Measurements from ENCODE around the gene MS4A10.
A peak's percentile ranks its signal among the peaks of the same experiment; 100 is the strongest.

Gene MS4A10

DNA sequence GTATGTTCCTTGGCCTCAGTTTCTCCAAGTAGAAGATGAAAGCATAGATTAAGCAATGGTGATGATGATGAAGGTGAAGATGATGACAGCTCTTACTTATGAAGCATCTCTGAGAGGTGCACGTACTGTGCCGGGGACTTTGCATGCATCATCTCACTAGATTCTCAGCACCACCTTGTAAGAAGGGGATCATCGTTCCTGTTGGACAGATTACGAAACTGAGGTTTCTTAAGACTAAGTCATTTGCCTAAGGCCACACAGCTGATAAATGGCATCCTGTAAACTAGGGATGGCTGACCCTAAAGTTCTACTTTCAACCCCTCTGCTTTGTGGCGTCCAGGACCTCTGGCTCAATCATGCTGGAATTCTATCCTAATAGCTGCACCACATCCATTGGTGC is 19.8 kb upstream of the MS4A10 start:
- TF ChIP-seq, protein P1, sequence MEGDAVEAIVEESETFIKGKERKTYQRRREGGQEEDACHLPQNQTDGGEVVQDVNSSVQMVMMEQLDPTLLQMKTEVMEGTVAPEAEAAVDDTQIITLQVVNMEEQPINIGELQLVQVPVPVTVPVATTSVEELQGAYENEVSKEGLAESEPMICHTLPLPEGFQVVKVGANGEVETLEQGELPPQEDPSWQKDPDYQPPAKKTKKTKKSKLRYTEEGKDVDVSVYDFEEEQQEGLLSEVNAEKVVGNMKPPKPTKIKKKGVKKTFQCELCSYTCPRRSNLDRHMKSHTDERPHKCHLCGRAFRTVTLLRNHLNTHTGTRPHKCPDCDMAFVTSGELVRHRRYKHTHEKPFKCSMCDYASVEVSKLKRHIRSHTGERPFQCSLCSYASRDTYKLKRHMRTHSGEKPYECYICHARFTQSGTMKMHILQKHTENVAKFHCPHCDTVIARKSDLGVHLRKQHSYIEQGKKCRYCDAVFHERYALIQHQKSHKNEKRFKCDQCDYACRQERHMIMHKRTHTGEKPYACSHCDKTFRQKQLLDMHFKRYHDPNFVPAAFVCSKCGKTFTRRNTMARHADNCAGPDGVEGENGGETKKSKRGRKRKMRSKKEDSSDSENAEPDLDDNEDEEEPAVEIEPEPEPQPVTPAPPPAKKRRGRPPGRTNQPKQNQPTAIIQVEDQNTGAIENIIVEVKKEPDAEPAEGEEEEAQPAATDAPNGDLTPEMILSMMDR (IDR thresholded peaks at IDR 0.05; ENCODE audit: control insufficient read depth, insufficient read depth, low read depth, low read length, missing control alignments) = no peak
- H3K4me3 ChIP-seq (ENCODE audit: control insufficient read depth, low read depth, low read length) = no peak overlapping the region
- DNase-seq (ENCODE audit: low read depth) = no peak

DNA sequence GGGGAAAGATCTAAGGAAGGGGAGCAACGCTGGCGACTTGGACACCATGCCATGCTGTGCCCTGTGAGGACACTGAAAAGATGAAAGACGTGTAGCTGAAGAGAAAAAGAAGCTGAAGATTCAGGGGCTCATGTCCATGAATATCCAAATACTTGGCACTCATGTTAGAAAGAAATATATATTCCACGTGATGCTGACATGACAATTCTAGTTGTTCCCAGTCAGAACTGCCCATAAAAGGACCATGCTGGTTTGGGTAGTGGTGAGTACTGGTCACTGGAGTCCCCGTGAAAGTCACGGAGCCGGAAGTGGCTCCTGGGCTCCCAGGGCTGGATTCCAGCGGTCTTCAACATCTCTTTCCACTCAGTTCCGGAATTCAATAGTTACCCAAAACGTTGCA is 18.6 kb upstream of the MS4A10 start:
- TF ChIP-seq, protein P1 (IDR thresholded peaks at IDR 0.05; ENCODE audit: control insufficient read depth, insufficient read depth, low read depth, low read length, missing control alignments) = no peak
- DNase-seq (ENCODE audit: low read depth) = no peak
- H3K4me3 ChIP-seq (ENCODE audit: control insufficient read depth, low read depth, low read length) = no peak overlapping the region

DNA sequence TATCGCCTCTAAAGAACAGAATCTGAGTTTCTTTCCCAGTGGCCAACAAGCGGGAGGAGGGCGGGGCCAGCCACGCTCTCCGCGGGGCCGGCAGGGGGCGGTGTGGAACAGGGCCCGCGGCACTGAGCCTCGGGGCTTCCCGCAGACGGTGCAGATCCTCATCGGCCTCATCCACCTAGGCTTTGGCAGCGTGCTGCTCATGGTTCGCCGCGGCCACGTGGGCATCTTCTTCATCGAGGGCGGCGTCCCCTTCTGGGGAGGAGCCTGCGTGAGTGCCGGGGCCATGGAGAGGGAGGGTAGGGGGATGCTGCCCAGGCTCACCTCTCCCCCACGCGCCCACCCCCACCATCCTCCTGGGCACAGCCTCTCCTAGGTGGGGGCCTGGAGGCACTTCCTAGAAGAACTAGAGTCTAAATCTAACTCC is 17.7 kb upstream of the MS4A10 start:
- H3K4me3 ChIP-seq (ENCODE audit: control insufficient read depth, low read depth, low read length) = no peak overlapping the region
- DNase-seq (ENCODE audit: low read depth) = no peak
- TF ChIP-seq, protein P1 (IDR thresholded peaks at IDR 0.05; ENCODE audit: control insufficient read depth, insufficient read depth, low read depth, low read length, missing control alignments) = peak; percentile 31

DNA sequence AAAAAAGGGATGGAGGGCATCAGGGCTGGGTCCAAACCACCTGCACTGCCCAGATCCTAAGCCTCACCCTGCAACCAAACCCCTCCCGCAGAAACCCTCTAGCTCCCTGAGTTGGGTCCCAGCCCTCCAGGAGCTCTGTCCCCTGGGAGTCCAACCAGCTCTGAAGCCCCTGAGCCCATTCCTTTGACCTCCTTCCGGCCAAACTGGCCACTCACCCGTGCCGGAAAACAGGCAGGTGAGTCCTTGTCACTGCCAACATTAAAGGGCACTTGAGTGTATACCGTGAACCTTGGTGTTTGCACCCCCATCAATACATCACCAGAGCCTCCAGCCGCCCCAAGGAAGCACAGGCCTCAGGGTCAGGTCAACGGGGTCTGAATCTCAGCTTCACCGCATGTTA is 16.9 kb upstream of the MS4A10 start:
- no peak overlapping the region for H3K4me3 ChIP-seq (ENCODE audit: control insufficient read depth, low read depth, low read length)
- TF ChIP-seq, protein P1 (IDR thresholded peaks at IDR 0.05; ENCODE audit: control insufficient read depth, insufficient read depth, low read depth, low read length, missing control alignments) = no peak
- DNase-seq (ENCODE audit: low read depth) = no peak

DNA sequence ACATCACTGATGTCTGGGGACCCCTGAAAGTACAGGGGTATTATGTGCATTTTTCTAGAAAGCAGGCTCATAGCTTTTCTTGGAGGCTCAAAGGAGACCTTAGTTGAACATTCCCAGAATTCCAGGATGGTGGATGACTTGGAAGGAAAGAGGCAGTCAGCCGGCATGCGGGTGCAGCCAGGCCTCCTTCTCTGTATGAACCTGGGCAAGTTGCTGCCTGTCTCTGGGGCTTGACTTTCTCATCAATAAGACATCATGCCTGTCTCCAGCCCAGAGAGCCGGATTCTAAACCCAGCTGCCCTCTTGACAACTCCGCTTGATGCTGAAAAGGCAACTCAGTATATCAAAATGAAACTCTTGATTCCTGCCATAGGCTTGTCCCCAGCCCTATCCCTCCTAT is 15.9 kb upstream of the MS4A10 start:
- H3K4me3 ChIP-seq (ENCODE audit: control insufficient read depth, low read depth, low read length) = no peak overlapping the region
- DNase-seq (ENCODE audit: low read depth) = no peak
- TF ChIP-seq, protein P1 (IDR thresholded peaks at IDR 0.05; ENCODE audit: control insufficient read depth, insufficient read depth, low read depth, low read length, missing control alignments) = no peak

DNA sequence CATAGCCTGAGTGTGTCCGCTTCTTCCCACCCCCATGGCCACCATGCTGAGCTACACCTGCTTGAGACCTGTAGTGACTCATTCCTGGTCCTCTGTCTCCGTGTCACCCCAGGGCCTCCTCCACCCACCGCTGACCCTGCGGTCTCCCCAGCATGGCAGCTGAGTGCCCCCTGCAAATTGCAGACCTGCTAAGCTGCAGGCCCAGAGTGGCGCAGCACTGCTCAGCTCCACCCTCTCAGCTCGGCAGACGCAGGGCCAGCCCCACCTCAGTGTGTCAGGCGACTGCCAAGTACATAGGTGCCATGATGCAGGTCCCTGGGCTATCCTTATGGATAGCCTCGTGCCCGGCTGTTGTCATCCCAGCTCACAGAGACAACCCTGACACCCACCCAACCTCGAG is 15.3 kb upstream of the MS4A10 start:
- TF ChIP-seq, protein P1 (IDR thresholded peaks at IDR 0.05; ENCODE audit: control insufficient read depth, insufficient read depth, low read depth, low read length, missing control alignments) = no peak
- H3K4me3 ChIP-seq (ENCODE audit: control insufficient read depth, low read depth, low read length) = no peak overlapping the region
- DNase-seq (ENCODE audit: low read depth) = no peak

DNA sequence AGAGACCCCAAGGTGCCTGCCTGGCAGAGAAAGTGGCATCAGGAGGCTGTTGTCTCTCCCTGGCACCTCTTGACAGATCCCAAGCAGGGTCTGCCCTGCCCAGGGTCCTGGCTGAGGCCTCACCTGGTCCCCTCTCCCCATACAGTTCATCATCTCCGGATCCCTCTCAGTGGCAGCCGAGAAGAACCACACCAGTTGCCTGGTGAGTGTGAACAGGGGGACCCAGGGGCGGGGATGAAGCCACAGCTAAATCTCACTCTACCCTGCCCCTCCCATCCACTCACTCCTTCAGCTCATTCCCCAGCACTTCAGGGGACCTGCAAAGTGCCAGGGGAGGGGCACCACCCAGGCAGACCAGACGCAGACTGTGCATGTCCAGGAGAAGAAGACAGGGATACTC is 14.0 kb upstream of the MS4A10 start:
- TF ChIP-seq, protein P1 (IDR thresholded peaks at IDR 0.05; ENCODE audit: control insufficient read depth, insufficient read depth, low read depth, low read length, missing control alignments) = no peak
- H3K4me3 ChIP-seq (ENCODE audit: control insufficient read depth, low read depth, low read length) = no peak overlapping the region
- no peak for DNase-seq (ENCODE audit: low read depth)
